ENCODE data around the gene PPY.
A peak's percentile ranks its signal among the peaks of the same experiment; 100 is the strongest.
"Not testable (repeated sequence)": the region's sequence is repeated elsewhere in the genome, so short reads cannot be mapped to it uniquely, and the experiment has no call there.

PPY gene

DNA sequence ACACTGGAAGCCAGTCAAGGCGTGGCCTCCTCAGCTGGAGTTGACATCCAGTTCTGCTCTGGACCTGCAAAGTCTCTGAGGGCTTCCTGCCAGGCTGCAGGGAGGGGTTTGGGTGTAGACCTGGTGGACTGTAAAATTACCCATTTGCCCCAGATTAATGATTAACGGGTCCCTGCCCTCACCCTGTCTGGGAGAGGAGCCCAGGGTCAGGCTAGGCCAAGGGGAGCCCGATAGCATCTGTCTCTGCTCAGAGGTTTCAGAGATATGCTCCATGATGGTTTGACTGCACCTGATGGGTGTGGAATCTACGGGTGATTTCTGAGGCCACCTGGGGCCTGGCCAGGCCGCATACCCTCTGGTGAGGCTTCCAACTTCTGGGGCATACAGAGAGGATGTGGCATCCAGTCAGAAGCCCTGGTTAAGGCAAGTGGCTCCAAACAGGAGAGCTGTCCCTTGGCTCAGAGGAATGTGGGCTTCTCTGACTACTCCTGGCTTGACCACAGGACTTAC is 11.2 kb downstream of the PPY start:
- no peak for DNase-seq (ENCODE audit: low read depth)

DNA sequence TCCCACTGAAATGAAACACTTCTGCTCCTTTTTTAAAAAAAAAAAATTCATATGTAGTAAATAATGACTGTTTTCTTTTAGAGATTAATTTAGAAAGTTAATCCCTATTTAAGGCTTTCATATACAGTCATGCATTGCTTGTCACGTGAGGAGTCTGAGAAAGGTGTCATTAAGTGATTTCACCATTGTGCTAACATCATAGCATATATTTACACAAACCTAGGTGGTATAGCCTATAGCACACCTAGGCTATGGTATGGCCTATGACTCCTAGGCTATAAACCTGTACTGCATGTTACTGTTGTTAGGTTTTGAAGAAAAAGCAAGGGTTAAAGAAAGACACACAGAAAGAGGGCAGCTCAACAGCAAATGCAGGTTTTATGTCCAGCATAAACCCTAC is 13.7 kb downstream of the PPY start:
- DNase-seq (ENCODE audit: low read depth) = no peak

DNA sequence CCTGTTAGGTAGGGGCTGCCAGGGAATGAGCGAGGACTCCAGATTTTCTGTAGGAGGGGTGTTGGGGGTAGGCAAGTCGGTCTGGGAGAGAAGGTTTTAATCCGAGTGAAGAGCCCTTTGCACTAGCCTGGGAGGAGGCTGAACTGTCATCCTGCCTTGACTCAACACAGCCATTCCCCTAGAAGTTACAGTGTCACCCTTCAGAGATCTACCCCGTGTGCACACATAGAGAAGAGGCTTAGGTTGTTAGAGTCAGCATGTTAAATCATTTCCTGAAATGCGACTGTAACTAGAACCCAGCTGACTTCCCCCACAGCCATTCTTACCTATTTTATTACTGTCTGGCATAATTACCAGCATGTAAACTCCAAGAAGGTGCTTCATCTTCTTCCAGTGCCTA is 14.3 kb downstream of the PPY start:
- not testable (repeated sequence) for DNase-seq (ENCODE audit: low read depth)

- no peak for DNase-seq (ENCODE audit: low read depth)
Observed at GRCh38 chr17:43927060-43927864, 15.0 kb downstream of the PPY start.

- DNase-seq (ENCODE audit: low read depth) = no peak
Observed at GRCh38 chr17:43924558-43924957, 17.7 kb downstream of the PPY start.

DNA sequence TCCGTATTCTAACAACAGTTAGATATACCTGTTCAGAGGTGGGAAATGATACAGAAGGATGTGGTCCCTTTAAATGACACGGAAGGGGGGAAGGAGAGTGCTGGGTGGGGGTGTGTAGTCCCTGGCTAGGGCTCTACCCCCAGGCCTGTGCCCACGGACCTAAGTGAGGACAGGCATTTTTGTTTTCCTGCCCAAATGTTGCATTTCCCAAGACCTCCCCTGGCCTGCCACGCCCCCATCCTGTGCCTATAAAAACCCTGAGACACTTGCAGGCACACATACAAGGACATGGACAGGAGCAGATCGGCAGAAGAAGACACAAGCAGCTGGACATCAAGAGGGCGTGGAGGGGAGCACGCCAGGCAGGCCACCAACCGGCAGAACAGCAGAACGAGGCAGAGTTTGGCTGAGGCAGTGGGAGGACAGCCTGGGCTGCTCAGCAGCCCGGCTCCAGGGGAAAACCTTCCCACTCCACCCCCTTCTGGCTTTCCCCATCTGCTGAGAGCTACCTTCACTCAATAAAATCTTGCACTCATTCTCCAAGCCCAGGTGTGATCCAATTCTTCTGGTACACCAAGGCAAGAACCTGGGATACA is 21.7 kb downstream of the PPY start:
- no peak for DNase-seq (ENCODE audit: low read depth)

- no peak for DNase-seq (ENCODE audit: low read depth)
Observed at GRCh38 chr17:43918026-43918389, 24.3 kb downstream of the PPY start.

DNA sequence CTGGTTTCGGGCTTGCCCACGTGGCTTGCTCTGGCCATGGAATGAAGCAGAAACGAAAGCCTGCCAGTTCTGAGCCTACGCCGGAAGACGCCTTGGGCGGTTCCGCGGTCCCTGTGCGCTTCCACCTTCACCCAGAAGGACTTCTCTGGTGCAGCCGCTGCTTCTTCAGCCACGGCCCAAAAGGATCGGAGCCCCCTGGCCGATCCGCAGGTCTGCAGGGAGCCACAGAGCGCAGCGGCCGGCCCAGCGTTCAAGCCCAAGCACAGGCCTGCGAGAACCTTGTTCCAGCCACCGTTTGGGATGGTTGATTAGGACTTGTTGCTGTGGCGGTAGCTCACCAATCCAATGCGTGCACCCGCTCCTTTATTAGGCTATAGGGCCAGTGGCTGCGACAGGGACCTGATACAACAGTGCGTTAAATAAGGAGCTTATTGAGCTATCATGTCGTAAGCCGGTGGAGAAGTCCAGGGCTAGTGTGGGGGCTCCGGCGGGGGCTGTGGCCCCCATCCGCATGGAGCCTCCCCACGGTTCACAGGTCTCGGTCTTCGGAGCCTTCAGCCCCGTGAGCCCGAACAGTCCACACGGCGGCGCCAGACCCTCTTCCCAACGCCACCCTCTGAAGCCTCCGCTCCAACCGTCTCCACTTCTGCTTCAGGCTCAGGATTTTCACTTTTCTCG is 24.8 kb downstream of the PPY start:
- no peak for DNase-seq (ENCODE audit: low read depth)

DNA sequence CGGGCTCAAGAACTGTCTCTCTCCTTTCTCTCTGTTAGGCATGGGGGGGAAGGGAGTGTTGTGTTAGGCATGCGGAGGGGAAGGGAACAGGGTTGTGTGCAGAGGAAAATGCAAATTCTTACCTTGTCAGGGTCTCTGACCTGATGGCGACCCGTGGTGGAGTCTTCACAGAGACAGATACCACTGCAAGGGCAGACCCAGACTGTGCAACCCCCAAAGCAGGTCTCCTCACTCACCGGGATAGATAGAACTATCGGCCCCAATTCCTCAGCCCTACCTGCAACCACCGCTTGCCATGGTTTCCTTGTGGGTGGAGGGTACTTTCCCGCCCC is 25.3 kb downstream of the PPY start:
- DNase-seq (ENCODE audit: low read depth) = no peak

DNA sequence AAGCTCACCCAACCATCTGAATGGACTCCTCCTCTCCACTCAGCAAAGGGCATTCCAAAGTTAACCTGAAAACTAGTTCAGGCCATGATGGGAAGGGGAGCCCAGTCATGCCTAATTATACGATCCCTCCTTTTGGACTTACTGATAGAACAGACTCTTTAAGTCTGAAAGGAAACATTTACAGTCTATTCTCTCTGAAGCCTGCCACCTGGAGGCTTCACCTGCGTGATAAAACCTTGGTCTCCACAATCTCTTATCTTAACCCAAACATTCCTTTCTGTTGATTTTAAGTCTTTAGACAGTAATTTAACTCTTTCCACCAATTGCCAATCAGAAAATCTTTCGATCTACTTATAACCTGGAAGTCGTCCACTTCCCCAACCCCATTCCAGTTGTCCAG is 25.9 kb downstream of the PPY start:
- no peak for DNase-seq (ENCODE audit: low read depth)

DNA sequence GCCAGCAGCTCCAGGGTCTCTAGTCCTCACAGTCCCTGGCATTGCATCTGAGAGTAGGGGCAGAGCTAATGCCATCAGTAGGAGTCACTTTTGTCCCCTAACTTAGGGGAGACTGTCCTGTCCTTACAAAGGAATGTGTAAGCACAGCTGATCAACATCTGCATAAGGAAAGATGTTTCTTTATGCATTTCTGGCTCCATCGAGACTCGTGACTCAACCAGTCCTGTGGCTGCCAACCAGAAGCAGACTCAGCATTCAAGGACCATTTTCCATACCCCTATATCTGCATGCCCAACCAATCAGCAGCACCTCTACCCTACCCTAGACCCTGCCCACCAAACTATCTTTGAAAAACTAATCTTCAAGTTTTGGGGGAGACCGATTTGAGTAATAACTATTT is 26.7 kb downstream of the PPY start:
- no peak for DNase-seq (ENCODE audit: low read depth)

DNA sequence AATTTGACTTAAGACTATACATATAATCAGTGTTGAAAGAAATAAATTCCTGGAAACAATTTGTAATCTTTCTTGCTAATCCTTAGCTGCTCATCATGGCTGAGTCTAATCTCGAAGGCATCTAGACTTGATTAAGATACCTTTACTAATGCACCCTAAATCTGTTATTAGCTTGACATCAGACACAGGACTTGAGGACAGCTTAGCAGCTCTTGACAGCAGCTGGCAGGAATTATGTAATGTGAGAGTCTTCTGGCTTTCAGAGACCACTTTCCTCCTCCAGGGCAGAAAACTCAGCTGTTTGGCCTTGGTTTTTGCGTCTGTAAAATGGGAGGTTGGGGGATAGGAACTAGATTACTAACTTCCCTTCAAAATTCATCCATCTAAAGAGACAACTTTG is 27.8 kb downstream of the PPY start:
- DNase-seq (ENCODE audit: low read depth) = no peak

DNA sequence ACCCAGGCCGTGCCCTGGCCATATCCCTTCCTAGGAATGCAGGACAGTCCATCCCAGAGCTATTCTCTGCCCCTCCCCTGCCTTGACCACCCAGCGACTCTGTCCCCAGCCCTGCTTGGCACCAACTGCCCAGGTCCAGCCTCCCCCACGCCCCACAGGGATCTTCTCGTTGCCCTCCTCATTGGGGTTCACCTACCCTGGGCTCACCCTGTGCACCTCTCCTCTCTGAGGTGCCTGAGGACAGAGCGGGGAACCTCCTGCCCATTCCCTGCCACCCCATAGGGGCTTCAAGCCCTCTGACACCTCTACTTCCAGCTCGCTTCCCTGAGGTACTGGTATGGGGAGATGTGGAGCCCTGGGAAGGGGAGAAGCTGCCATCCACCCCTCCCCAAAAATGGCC is 28.7 kb downstream of the PPY start:
- no peak for DNase-seq (ENCODE audit: low read depth)

- DNase-seq (ENCODE audit: low read depth) = no peak
Observed at GRCh38 chr17:43912635-43913304, 29.5 kb downstream of the PPY start.

GRCh38 chr17:43911904-43912303 is 30.4 kb downstream of the PPY start:
- no peak for DNase-seq (ENCODE audit: low read depth)

DNA sequence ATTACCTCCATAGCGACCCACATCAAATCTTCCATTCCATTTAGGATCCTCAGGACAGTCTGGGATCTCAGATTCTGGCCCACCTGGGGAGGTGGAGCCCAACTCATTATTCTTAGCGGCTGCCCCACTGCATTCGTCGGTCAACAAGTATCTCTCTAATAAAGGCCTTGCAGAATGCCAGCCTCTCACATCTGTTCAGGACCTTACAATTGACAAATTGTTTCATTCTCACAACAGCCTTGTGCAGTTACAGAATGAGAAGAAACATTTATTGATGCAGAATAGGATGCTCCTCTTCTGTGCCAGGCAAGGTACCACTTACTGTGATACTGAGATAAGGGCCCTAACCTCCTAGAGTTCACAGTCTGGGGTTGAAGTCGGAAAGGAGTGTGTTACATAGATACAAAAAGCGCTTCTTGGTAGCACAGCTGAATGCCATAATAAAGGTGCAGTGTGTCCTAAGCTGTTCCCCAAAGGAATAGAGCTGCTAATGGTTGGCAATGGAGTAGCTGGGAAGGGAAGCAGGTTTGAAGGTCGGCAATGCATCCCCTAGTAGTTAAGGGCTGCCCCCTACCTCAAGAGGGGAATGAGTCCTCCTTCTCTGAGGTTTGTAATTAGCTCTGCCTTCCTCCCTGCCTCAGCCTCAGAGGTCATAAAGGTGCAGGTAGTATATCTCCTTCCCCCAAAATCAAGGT is 32.6 kb downstream of the PPY start:
- DNase-seq (ENCODE audit: low read depth) = no peak

- peak; percentile 35 for DNase-seq (ENCODE audit: low read depth)
Observed at GRCh38 chr17:43907998-43908721, 34.1 kb downstream of the PPY start.

- peak; percentile 46 for DNase-seq (ENCODE audit: low read depth)
Observed at GRCh38 chr17:43907425-43907981, 34.8 kb downstream of the PPY start, which contains the start of gene MPP2. TSS of gene MPP2 (minus strand) at chr17:43907536. CDS start at chr17:43904460, 3,076 bp downstream.

DNA sequence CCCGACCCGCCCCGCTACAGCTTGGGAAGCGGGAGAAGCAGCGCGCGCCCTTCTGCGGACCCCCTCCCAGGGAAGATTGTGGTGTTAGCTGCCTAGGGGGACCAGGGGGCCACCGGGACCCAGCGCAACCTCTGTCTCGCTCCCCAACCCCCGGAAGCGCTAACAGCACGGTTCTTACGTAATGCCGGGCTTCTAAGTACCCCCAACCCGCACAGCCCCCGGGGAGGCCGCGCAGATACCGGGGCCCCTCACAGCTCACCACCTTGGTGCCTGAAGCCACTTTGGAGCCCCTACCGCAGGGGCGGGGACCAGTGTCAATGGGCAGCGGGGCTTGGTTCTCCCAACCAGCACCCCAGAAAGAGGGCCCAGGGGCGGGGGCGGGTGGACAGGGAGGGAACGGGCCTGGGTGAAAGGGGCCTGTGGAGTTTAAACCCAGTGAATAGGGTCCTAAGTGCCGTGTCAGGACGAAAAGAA is 35.3 kb downstream of the PPY start:
- DNase-seq (ENCODE audit: low read depth) = no peak

- DNase-seq (ENCODE audit: low read depth) = no peak
Observed at GRCh38 chr17:43905985-43906852, 36.1 kb downstream of the PPY start.

Measured in T follicular helper cell (primary cell).